Measurements from ENCODE around the gene MARVELD3. TPM values are rescaled to one million over a fixed set of nuclear protein-coding genes. Genes with fewer than 3 reads are reported as not detected.
"Not testable (repeated sequence)": the region's sequence is repeated elsewhere in the genome, so short reads cannot be mapped to it uniquely, and the experiment has no call there.

The MARVELD3 gene
- total and polyA plus RNA-seq, 2 donors (not counting 1 experiment from before 2014, with no cell fraction given): not detected

DNA sequence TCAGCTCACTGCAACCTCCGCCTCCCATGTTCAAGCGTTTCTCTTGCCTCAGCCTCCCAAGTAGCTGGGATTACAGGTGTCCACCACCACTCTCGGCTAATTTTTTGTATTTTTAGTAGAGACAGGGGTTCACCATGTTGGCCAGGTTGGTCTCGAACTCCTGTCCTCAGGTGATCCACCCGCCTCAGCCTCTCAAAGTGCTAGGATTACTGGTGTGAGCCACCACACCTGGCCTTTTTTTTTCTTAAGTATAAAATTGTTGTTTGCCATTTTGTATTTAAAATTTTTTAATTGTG is 43.5 kb upstream of the MARVELD3 start:
- H3K9ac ChIP-seq (ENCODE audit: low read length); H3K4me2 ChIP-seq (replicated peaks; ENCODE audit: low read depth, low read length, poor library complexity, severe bottlenecking); POLR2A ChIA-PET; H3K27ac ChIP-seq (ENCODE audit: low read length in 2 of 2); H4K20me1 ChIP-seq (ENCODE audit: control insufficient read depth, insufficient read depth, low read length, poor library complexity, severe bottlenecking); H3K9me3 ChIP-seq (ENCODE audit: control extremely low read depth in 1 of 3, control insufficient read depth in 2 of 3, insufficient read depth in 1 of 3, low read length in 2 of 3); H3K27me3 Mint-ChIP-seq; H2AFZ ChIP-seq (ENCODE audit: insufficient read depth, low read depth, low read length, poor library complexity, severe bottlenecking); H3K4me1 ChIP-seq (ENCODE audit: control insufficient read depth in 2 of 2, insufficient read depth in 2 of 2, low read length in 2 of 2); intact Hi-C loops (cut with micrococcal nuclease); DNase-seq; ATAC-seq (ENCODE audit: low read depth); H3K27me3 ChIP-seq (replicated peaks in 1 of 4; ENCODE audit: control extremely low read depth in 1 of 4, control insufficient read depth in 3 of 4, insufficient read depth in 4 of 4, low read length in 3 of 4); H3K36me3 ChIP-seq (replicated peaks in 1 of 2; ENCODE audit: control extremely low read depth in 1 of 2, control insufficient read depth in 1 of 2, extremely low read depth in 1 of 2, insufficient read depth in 2 of 2, low read length in 1 of 2); H3K4me3 ChIP-seq (ENCODE audit: control extremely low read depth in 1 of 5, extremely low read depth in 1 of 5, insufficient read depth in 1 of 5, low read depth in 2 of 5, low read length in 4 of 5); H3K4me3 Mint-ChIP-seq; H3K79me2 ChIP-seq (ENCODE audit: control insufficient read depth, insufficient read depth, low read length); H3K27ac Mint-ChIP-seq; H3K9me3 Mint-ChIP-seq (ENCODE audit: insufficient read depth): not testable (repeated sequence)
- CTCF ChIA-PET: interaction anchor here (1.3 to 2.4 kb wide), 3 partner anchors 9 to 29 kb away, joined by 3 to 7 read pairs (median 5); no protein-coding TSS in a partner anchor
- WGBS (ENCODE audit: insufficient coverage): 87% methylated on average over 3 of the region's 5 CpGs
- peaks cover 12% of the 10 kb centered on the region for H3K4me1 Mint-ChIP-seq

DNA sequence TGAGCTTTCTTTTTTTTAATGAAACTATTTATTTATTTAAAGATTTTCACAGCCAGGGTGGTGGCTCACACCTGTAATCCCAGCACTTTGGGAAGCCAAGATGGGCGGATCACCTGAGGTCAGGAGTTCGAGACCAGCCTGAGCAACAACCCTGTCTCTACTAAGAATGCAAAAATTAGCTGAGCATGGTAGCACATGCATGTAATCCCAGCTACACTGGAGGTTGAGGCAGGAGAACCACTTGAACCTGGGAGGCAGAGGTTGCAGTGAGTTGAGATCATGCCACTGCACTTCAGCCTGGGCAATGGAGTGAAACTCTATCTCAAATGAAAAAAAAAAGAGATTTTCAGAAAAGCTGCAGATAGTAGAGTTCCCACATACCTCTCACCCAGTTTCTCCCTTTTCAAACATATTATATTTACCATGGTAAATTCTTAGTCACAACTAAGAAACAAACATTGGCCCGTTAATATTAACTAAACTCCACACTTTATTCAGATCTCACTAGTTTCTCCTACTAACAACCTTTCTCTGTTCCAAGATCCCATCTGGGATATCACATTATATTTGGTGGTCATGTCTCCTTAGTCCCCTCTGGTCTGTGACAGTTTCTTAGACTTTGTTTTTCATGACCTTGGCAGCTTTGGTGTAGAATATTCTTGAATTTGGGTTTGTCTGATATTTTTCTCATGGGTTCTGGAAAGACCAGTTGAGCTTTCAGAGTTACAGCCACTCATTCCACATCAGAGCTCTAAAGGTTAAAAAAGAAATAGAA is 41.3 kb upstream of the MARVELD3 start:
- Histone ChIP-seq H3K27ac (ENCODE audit: low read length in 2 of 2) (no peak overlapping the region), H3K9me3 (ENCODE audit: control extremely low read depth in 1 of 3, control insufficient read depth in 2 of 3, insufficient read depth in 1 of 3, low read length in 2 of 3) (no peaks in the 10 kb centered on the region), H3K4me3 (ENCODE audit: control extremely low read depth in 1 of 5, extremely low read depth in 1 of 5, insufficient read depth in 1 of 5, low read depth in 2 of 5, low read length in 4 of 5) (no peak overlapping the region), H3K27me3 (replicated peaks in 1 of 4; ENCODE audit: control extremely low read depth in 1 of 4, control insufficient read depth in 3 of 4, insufficient read depth in 4 of 4, low read length in 3 of 4) (peaks cover 0 to 9% (median 4%) of the 10 kb centered on the region in 4 experiments), H3K4me2 (replicated peaks; ENCODE audit: low read depth, low read length, poor library complexity, severe bottlenecking) (no peak overlapping the region), H3K79me2 (ENCODE audit: control insufficient read depth, insufficient read depth, low read length) (no peaks in the 10 kb centered on the region), H3K9ac (ENCODE audit: low read length) (no peak overlapping the region), H3K4me1 (ENCODE audit: control insufficient read depth in 2 of 2, insufficient read depth in 2 of 2, low read length in 2 of 2) (peaks cover 0 to 8% of the 10 kb centered on the region in 2 donors), H3K36me3 (replicated peaks in 1 of 2; ENCODE audit: control extremely low read depth in 1 of 2, control insufficient read depth in 1 of 2, extremely low read depth in 1 of 2, insufficient read depth in 2 of 2, low read length in 1 of 2) (no peaks in the 10 kb centered on the region), H4K20me1 (ENCODE audit: control insufficient read depth, insufficient read depth, low read length, poor library complexity, severe bottlenecking) (no peaks in the 10 kb centered on the region), H2AFZ (ENCODE audit: insufficient read depth, low read depth, low read length, poor library complexity, severe bottlenecking) (no peak overlapping the region)
- Mint-ChIP-seq H3K27ac (no peak overlapping the region), H3K4me1 (peaks cover 16% of the 10 kb centered on the region), H3K27me3 (peaks cover 15% of the 10 kb centered on the region), H3K9me3 (ENCODE audit: insufficient read depth) (no peaks in the 10 kb centered on the region), H3K4me3 (no peak overlapping the region)
- intact Hi-C loops (cut with micrococcal nuclease): no loop called here
- 89% methylated on average over 2 of the region's 3 CpGs for WGBS (ENCODE audit: insufficient coverage)
- no peak for ATAC-seq (ENCODE audit: low read depth)
- POLR2A ChIA-PET: interaction anchor here (0.6 kb wide), 1 partner anchor 20 kb away, joined by 3 read pairs; no protein-coding TSS in a partner anchor
- TF ChIP-seq, protein P1, sequence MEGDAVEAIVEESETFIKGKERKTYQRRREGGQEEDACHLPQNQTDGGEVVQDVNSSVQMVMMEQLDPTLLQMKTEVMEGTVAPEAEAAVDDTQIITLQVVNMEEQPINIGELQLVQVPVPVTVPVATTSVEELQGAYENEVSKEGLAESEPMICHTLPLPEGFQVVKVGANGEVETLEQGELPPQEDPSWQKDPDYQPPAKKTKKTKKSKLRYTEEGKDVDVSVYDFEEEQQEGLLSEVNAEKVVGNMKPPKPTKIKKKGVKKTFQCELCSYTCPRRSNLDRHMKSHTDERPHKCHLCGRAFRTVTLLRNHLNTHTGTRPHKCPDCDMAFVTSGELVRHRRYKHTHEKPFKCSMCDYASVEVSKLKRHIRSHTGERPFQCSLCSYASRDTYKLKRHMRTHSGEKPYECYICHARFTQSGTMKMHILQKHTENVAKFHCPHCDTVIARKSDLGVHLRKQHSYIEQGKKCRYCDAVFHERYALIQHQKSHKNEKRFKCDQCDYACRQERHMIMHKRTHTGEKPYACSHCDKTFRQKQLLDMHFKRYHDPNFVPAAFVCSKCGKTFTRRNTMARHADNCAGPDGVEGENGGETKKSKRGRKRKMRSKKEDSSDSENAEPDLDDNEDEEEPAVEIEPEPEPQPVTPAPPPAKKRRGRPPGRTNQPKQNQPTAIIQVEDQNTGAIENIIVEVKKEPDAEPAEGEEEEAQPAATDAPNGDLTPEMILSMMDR (IDR thresholded peaks at IDR 0.05): no peak
- no peak for DNase-seq
- CTCF ChIA-PET: interaction anchor here (1.0 to 2.7 kb wide), 4 partner anchors 20 to 172 kb away, joined by 3 to 11 read pairs (median 6); no protein-coding TSS in a partner anchor

Data from B cell (primary cell).